HEK293 (cell line): Measurements from ENCODE around the gene SULT4A1.

Source experiments
- CTCF ChIA-PET: fragments of 350-600 bp; formaldehyde crosslinking; extraction: SDS; loops from one replicate; lab custom pipeline; 2021; ENCODE audit warnings: antibody characterized with exemption; lab: Yijun Ruan, JAX
- POLR2A ChIA-PET: fragments of 300-600 bp; formaldehyde crosslinking; extraction: SDS; loops from one replicate; lab custom pipeline; 2020; ENCODE audit warnings: antibody characterized with exemption, inconsistent platforms; lab: Yijun Ruan, JAX
- H3K27ac ChIP-seq: fragments of 200-500 bp; sonication (Bioruptor generic); 2 replicates; pipeline ENCODE4 v1.5.1; 2014; ENCODE audit warnings: low read depth, low read length, control low read depth, inconsistent platforms; ENCODE audit errors: extremely low read depth
- H3K36me3 ChIP-seq, 2 experiments: fragments of 200-500 bp in 1 of 2; sonication (Bioruptor generic) in 1 of 2; 1 replicate in 1 of 2; 2 replicates in 1 of 2; pipeline ENCODE4 v1.5.1; 2014 to 2017; ENCODE audit warnings: inconsistent platforms in 2 of 2, low read length in 2 of 2; ENCODE audit not compliant: control insufficient read depth in 2 of 2, insufficient read depth in 1 of 2
- H3K4me1 ChIP-seq: fragments of 200-500 bp; sonication (Bioruptor generic); 2 replicates; pipeline ENCODE4 v1.5.1; 2014; ENCODE audit warnings: mild to moderate bottlenecking, low read length, inconsistent platforms; ENCODE audit not compliant: control insufficient read depth, insufficient read depth
- H3K4me3 ChIP-seq: 2 replicates; pipeline ENCODE4 v1.5.1; 2011; ENCODE audit warnings: low read depth, mild to moderate bottlenecking, control low read depth, low read length, moderate library complexity
- H3K9me3 ChIP-seq: fragments of 200-500 bp; sonication (Bioruptor generic); 2 replicates; pipeline ENCODE4 v1.5.1; 2014; ENCODE audit warnings: low read depth, low read length, inconsistent platforms; ENCODE audit not compliant: control insufficient read depth, insufficient read depth
- GLI2 ChIP-seq: fragments of 450-650 bp; formaldehyde crosslinking; IDR thresholded peaks from 2 replicates; pipeline ENCODE4; 2017; ENCODE audit warnings: missing biosample characterization, missing genetic modification characterization, low read depth, borderline replicate concordance
- HOXC10 ChIP-seq: sonication (generic); formaldehyde crosslinking; IDR thresholded peaks from 2 replicates; pipeline ENCODE4 v1.8.1; 2023; ENCODE audit warnings: mild to moderate bottlenecking, missing genetic modification reagents
- IKZF3 ChIP-seq: fragments of 450-650 bp; IDR thresholded peaks from 2 replicates; pipeline ENCODE4 v1.5.0; 2018; ENCODE audit warnings: missing biosample characterization, mild to moderate bottlenecking, missing genetic modification characterization, moderate library complexity
- MEIS1 ChIP-seq: sonication (generic); formaldehyde crosslinking; IDR thresholded peaks from 2 replicates; pipeline ENCODE4 v1.8.1; 2022; ENCODE audit warnings: missing genetic modification reagents, mild to moderate bottlenecking, borderline replicate concordance
- SCRT1 ChIP-seq: fragments of 450-650 bp; formaldehyde crosslinking; IDR thresholded peaks from 2 replicates; pipeline ENCODE4 v1.5.1; 2016; ENCODE audit warnings: missing biosample characterization, missing genetic modification characterization, borderline replicate concordance
- SCRT2 ChIP-seq: fragments of 450-650 bp; formaldehyde crosslinking; IDR thresholded peaks from 2 replicates; pipeline ENCODE4 v1.5.1; 2016; ENCODE audit warnings: missing biosample characterization, missing genetic modification characterization
- ZBTB21 ChIP-seq: fragments of 450-650 bp; formaldehyde crosslinking; IDR thresholded peaks from 2 replicates; pipeline ENCODE4 v1.5.1; 2017; ENCODE audit warnings: missing biosample characterization, missing genetic modification characterization
- ZBTB48 ChIP-seq: fragments of 450-650 bp; formaldehyde crosslinking; IDR thresholded peaks from 2 replicates; pipeline ENCODE4 v1.5.1; 2016; ENCODE audit warnings: missing biosample characterization, missing genetic modification characterization
- ZIC2 ChIP-seq: fragments of 450-650 bp; formaldehyde crosslinking; IDR thresholded peaks from 2 replicates; pipeline ENCODE4 v1.5.1; 2016; ENCODE audit warnings: missing biosample characterization, missing genetic modification characterization
- ZNF10 ChIP-seq: fragments of 450-650 bp; formaldehyde crosslinking; IDR thresholded peaks from 2 replicates; pipeline ENCODE4 v1.5.1; 2017; ENCODE audit warnings: missing biosample characterization, missing genetic modification characterization
- ZNF37A ChIP-seq: fragments of 450-650 bp; IDR thresholded peaks from 2 replicates; pipeline ENCODE4 v1.5.1; 2018; ENCODE audit warnings: missing biosample characterization, missing genetic modification characterization
- ZNF571 ChIP-seq: fragments of 450-650 bp; formaldehyde crosslinking; IDR thresholded peaks from 2 replicates; pipeline ENCODE4 v1.5.0; 2017; ENCODE audit warnings: missing biosample characterization, missing genetic modification characterization
- ZNF596 ChIP-seq: fragments of 450-650 bp; IDR thresholded peaks from 2 replicates; pipeline ENCODE4 v1.5.0; 2018; ENCODE audit warnings: missing biosample characterization, mild to moderate bottlenecking, missing genetic modification characterization, moderate library complexity
- ZNF600 ChIP-seq: fragments of 450-650 bp; formaldehyde crosslinking; IDR thresholded peaks from 2 replicates; pipeline ENCODE4 v1.5.1; 2016; ENCODE audit warnings: missing biosample characterization, missing genetic modification characterization
- ZNF843 ChIP-seq: fragments of 450-650 bp; formaldehyde crosslinking; IDR thresholded peaks from 2 replicates; pipeline ENCODE4 v1.5.1; 2016; ENCODE audit warnings: missing biosample characterization, missing genetic modification characterization
- TF ChIP-seq, protein P1 (sequence below): IDR thresholded peaks from 2 replicates; pipeline ENCODE4 v1.6.1; 2011; ENCODE audit warnings: mild to moderate bottlenecking, low read depth, low read length, borderline replicate concordance
- TF ChIP-seq, protein P2 (sequence below): fragments of 450-650 bp; formaldehyde crosslinking; IDR thresholded peaks from 2 replicates; pipeline ENCODE4 v1.5.1; 2016; ENCODE audit warnings: missing biosample characterization, missing genetic modification characterization
- TF ChIP-seq, protein P3 (sequence below): fragments of 450-650 bp; formaldehyde crosslinking; IDR thresholded peaks from 2 replicates; pipeline ENCODE4 v1.5.1; 2017; ENCODE audit warnings: missing biosample characterization, mild to moderate bottlenecking, missing genetic modification characterization, moderate library complexity
- TF ChIP-seq, protein P4 (sequence below): fragments of 450-650 bp; formaldehyde crosslinking; IDR thresholded peaks from 2 replicates; pipeline ENCODE4 v1.5.1; 2016; ENCODE audit warnings: missing biosample characterization, missing genetic modification characterization, borderline replicate concordance
- TF ChIP-seq, protein P5 (sequence below): fragments of 450-650 bp; formaldehyde crosslinking; IDR thresholded peaks from 2 replicates; pipeline ENCODE4 v1.5.1; 2017; ENCODE audit warnings: missing biosample characterization, missing genetic modification characterization

Gene SULT4A1

GRCh38 chr22:43846966-43847365 lies 15.3 kb downstream of the SULT4A1 start:
- no peak overlapping the region for H3K27ac ChIP-seq
- ChIA-PET CTCF (interaction anchor here (1.1 kb wide), 1 partner anchor 40 kb away, joined by 4 read pairs; no protein-coding TSS in a partner anchor), POLR2A (no interaction called here)
- H3K36me3 ChIP-seq, result no peaks in the 10 kb centered on the region
- no peak for TF ChIP-seq ZBTB21 (tag by site-specific recombination)
- TF ChIP-seq HOXC10 (CRISPR knock-in tag), result no peak
- TF ChIP-seq SCRT1 (tag by site-specific recombination), result no peak
- TF ChIP-seq GLI2 (tag by site-specific recombination), result no peak
- TF ChIP-seq ZBTB48 (tag by site-specific recombination), result no peak
- TF ChIP-seq ZNF10 (tag by site-specific recombination), result no peak
- no peak for TF ChIP-seq SCRT2 (tag by site-specific recombination)
- TF ChIP-seq, protein P1, sequence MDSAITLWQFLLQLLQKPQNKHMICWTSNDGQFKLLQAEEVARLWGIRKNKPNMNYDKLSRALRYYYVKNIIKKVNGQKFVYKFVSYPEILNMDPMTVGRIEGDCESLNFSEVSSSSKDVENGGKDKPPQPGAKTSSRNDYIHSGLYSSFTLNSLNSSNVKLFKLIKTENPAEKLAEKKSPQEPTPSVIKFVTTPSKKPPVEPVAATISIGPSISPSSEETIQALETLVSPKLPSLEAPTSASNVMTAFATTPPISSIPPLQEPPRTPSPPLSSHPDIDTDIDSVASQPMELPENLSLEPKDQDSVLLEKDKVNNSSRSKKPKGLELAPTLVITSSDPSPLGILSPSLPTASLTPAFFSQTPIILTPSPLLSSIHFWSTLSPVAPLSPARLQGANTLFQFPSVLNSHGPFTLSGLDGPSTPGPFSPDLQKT, result no peak
- TF ChIP-seq IKZF3 (tag by site-specific recombination), result no peak
- H3K4me1 ChIP-seq, result no peaks in the 10 kb centered on the region
- H3K9me3 ChIP-seq, result no peaks in the 10 kb centered on the region
- H3K4me3 ChIP-seq, result no peak overlapping the region

DNA sequence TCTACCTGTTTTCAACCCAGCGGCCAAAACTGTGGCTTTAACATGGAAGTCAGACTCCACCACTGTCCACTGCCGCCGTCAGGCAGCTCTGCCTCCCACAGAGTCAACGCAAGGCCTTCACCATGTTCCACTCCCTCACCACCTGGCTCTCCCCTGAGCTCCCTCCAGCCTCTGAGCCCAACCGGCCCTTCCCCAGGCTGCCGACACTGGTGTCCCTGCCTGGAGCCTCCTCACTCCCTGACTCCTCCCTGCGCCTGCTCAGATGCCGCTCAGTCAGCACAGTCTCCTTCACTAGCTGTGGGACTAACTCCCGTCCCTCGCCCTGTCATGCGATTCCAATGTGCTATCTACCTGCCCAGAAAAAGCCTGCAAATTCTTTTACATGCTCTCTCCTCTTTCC lies 16.3 kb downstream of the SULT4A1 start:
- CTCF ChIA-PET, result no interaction called here
- POLR2A ChIA-PET, result no interaction called here
- TF ChIP-seq ZNF843, result no peak
- TF ChIP-seq, protein P2, sequence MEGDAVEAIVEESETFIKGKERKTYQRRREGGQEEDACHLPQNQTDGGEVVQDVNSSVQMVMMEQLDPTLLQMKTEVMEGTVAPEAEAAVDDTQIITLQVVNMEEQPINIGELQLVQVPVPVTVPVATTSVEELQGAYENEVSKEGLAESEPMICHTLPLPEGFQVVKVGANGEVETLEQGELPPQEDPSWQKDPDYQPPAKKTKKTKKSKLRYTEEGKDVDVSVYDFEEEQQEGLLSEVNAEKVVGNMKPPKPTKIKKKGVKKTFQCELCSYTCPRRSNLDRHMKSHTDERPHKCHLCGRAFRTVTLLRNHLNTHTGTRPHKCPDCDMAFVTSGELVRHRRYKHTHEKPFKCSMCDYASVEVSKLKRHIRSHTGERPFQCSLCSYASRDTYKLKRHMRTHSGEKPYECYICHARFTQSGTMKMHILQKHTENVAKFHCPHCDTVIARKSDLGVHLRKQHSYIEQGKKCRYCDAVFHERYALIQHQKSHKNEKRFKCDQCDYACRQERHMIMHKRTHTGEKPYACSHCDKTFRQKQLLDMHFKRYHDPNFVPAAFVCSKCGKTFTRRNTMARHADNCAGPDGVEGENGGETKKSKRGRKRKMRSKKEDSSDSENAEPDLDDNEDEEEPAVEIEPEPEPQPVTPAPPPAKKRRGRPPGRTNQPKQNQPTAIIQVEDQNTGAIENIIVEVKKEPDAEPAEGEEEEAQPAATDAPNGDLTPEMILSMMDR (tag by site-specific recombination), result no peak
- TF ChIP-seq, protein P3, sequence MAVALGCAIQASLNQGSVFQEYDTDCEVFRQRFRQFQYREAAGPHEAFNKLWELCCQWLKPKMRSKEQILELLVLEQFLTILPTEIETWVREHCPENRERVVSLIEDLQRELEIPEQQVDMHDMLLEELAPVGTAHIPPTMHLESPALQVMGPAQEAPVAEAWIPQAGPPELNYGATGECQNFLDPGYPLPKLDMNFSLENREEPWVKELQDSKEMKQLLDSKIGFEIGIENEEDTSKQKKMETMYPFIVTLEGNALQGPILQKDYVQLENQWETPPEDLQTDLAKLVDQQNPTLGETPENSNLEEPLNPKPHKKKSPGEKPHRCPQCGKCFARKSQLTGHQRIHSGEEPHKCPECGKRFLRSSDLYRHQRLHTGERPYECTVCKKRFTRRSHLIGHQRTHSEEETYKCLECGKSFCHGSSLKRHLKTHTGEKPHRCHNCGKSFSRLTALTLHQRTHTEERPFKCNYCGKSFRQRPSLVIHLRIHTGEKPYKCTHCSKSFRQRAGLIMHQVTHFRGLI (tag by site-specific recombination), result peak; percentile 68; the same call in 1 of the 2 replicates
- H3K36me3 ChIP-seq, result no peaks in the 10 kb centered on the region
- no peak overlapping the region for H3K4me3 ChIP-seq
- H3K4me1 ChIP-seq, result no peaks in the 10 kb centered on the region
- no peak overlapping the region for H3K27ac ChIP-seq
- no peaks in the 10 kb centered on the region for H3K9me3 ChIP-seq

GRCh38 chr22:43844560-43845545 lies 17.5 kb downstream of the SULT4A1 start:
- no peaks in the 10 kb centered on the region for H3K9me3 ChIP-seq
- POLR2A ChIA-PET, result no interaction called here
- H3K4me3 ChIP-seq, result no peak overlapping the region
- no peaks in the 10 kb centered on the region for H3K4me1 ChIP-seq
- CTCF ChIA-PET, result no interaction called here
- H3K36me3 ChIP-seq, result no peaks in the 10 kb centered on the region
- no peak overlapping the region for H3K27ac ChIP-seq
- TF ChIP-seq ZNF571 (tag by site-specific recombination), result no peak
- no peak for TF ChIP-seq ZNF37A (tag by site-specific recombination)
- TF ChIP-seq, protein P4, sequence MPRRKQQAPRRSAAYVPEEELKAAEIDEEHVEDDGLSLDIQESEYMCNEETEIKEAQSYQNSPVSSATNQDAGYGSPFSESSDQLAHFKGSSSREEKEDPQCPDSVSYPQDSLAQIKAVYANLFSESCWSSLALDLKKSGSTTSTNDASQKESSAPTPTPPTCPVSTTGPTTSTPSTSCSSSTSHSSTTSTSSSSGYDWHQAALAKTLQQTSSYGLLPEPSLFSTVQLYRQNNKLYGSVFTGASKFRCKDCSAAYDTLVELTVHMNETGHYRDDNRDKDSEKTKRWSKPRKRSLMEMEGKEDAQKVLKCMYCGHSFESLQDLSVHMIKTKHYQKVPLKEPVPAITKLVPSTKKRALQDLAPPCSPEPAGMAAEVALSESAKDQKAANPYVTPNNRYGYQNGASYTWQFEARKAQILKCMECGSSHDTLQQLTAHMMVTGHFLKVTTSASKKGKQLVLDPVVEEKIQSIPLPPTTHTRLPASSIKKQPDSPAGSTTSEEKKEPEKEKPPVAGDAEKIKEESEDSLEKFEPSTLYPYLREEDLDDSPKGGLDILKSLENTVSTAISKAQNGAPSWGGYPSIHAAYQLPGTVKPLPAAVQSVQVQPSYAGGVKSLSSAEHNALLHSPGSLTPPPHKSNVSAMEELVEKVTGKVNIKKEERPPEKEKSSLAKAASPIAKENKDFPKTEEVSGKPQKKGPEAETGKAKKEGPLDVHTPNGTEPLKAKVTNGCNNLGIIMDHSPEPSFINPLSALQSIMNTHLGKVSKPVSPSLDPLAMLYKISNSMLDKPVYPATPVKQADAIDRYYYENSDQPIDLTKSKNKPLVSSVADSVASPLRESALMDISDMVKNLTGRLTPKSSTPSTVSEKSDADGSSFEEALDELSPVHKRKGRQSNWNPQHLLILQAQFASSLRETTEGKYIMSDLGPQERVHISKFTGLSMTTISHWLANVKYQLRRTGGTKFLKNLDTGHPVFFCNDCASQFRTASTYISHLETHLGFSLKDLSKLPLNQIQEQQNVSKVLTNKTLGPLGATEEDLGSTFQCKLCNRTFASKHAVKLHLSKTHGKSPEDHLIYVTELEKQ (tag by site-specific recombination), result no peak
- TF ChIP-seq ZIC2, result no peak
- no peak for TF ChIP-seq ZNF596 (tag by site-specific recombination)
- TF ChIP-seq MEIS1 (CRISPR knock-in tag), result no peak
- TF ChIP-seq, protein P5, sequence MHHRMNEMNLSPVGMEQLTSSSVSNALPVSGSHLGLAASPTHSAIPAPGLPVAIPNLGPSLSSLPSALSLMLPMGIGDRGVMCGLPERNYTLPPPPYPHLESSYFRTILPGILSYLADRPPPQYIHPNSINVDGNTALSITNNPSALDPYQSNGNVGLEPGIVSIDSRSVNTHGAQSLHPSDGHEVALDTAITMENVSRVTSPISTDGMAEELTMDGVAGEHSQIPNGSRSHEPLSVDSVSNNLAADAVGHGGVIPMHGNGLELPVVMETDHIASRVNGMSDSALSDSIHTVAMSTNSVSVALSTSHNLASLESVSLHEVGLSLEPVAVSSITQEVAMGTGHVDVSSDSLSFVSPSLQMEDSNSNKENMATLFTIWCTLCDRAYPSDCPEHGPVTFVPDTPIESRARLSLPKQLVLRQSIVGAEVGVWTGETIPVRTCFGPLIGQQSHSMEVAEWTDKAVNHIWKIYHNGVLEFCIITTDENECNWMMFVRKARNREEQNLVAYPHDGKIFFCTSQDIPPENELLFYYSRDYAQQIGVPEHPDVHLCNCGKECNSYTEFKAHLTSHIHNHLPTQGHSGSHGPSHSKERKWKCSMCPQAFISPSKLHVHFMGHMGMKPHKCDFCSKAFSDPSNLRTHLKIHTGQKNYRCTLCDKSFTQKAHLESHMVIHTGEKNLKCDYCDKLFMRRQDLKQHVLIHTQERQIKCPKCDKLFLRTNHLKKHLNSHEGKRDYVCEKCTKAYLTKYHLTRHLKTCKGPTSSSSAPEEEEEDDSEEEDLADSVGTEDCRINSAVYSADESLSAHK (tag by site-specific recombination), result no peak
- TF ChIP-seq ZNF600 (tag by site-specific recombination), result no peak
